ENCODE results near the gene ROBO1.

GRCh38 chr3:79148786-79149185 is 619.0 kb downstream of the ROBO1 start:
- TF ChIP-seq EZH2phosphoT487 (IDR thresholded peaks at IDR 0.05; ENCODE audit: insufficient read depth, low read depth): no peak
- no peak for TF ChIP-seq EZH2 (IDR thresholded peaks at IDR 0.05; ENCODE audit: insufficient read depth, poor library complexity, severe bottlenecking)
